HUDEP-2 (cell line): ENCODE results near the gene SGMS1.
A peak's percentile ranks its signal among the peaks of the same experiment; 100 is the strongest.
"Not testable (repeated sequence)": the region's sequence is repeated elsewhere in the genome, so short reads cannot be mapped to it uniquely, and the experiment has no call there.

Experiments used
- DNase-seq, 76 experiments: peaks; one replicate each; lab custom pipeline; 2025; ENCODE audit not compliant: unreplicated experiment in 76 of 76; lab: John Stamatoyannopoulos, UW

SGMS1 gene

DNA sequence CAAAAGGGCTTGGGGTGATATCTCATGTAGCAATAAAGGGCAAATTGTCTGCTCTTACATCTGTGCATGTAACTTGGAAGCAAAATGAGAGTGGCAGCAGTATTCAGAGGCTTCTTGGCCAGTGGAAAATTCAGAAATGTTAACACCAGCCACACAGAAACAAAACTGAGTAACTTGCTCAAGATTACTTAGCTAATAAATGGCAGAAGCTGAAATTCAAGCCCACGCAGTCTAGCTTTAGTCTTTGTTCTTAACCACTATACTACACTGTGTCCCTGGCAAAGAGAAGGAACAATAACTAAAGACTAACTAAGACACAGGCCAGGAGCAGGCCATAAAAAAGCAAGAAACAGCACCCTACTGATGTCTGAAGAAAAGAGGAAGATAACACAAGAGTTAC, 186.5 kb downstream of the SGMS1 start:
- DNase-seq = no peak

DNA sequence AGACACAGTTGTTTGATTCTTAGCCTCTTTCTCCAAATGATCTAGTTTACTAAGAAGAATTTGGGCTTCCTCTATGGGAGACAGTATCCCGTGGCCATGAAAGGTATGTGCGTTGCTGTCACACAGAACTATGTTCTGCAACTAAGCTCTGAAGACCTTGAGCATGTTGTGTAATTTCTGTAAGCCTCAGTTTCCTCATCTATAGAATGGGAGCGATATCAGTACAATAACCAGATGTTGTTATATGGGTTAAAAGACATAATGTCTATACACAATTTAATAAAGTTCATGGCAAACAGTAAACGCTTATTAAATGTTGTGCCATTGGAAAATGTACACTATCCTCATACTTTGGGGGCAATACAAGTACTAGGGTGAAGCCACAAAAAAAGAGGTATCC, 187.0 kb downstream of the SGMS1 start:
- no peak for DNase-seq

DNA sequence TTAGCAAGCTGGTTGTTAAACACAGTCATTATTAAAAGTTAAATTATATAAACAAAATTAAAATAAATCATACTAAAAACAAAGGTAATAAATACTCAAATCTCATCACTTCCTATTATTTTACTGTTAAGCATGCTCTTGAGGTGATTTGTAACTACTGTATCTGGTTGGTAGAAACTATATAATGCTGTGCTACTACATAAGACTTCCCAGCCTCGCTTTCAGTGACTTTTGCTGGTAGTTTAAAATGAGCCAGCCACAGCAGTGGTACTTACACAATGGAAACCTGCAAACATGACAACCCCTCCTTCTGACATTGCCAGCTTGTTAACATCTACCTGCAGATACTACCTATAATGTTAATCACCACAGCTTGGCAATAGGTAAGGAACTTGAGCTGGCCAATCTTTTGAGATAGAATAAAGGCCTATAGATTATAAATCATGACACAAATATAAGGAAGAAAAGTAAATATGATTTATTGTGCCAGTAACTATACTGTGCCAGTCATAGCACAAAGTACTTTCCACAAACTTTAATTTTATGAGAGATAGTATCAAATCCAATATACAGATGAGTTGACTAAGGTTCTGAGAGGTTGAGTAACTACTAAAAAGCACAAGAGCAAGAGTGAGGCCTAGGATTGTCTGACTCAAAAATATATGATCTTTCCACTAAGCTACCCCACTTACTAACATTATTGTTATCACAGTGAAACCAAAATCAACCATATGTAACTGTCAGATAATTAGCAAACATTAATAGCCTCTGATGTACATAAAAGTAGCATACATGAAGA, 191.3 kb downstream of the SGMS1 start:
- DNase-seq = no peak

DNA sequence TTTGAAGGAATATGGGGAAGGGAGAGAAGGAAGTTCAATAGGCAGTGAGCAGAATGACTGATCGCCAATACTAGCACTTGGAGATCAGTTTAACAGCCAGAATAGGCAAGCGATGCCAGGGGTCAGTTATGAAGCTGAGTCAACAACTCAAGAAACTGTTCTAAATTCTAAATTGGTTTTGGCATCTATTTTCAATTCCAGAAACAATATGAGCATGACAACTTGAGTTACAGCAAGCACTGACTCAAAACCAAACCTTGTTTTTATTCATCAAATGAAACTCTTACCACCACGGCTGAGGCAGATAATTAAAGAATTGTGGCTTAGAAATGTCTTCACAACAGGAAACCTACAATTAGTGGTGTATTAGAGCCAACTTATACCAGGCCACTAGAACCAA, 192.0 kb downstream of the SGMS1 start:
- no peak for DNase-seq

DNA sequence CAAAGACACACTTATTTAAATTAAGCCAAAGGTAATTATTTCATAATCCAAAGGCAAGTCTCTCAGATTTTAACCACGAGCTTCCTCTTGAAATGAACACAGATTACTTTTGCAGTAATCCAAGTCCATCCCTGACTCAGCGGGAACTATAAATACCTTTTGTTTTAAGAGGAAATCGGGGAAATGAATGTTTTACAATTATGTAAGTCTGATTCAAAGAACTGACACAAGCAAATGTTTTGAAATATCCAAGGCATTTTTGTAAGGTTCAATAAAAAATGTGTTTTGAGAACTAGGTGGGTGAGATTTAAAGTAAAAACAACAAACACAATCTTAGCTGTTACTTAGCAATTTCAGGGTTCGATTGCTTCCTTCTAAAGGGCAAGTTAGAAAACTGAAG, 192.6 kb downstream of the SGMS1 start:
- DNase-seq = no peak

DNA sequence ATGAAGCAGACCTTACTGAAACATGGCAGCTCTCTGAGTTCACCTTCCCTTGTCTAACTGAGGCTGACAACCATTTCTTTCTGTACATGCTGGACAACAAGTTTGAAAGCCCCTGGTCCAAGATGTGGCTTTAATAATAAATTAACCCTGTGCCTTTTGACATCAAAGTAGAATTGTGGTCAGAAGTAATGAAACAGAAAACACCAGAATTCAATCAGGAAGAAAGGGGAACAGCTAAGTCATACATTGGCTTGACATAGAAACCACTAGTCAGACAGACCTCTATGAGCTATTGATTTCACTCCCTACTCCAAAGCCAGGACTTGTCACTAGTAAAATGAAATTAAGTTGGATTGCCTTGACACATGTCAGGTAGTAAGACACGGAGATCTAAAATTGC, 197.3 kb downstream of the SGMS1 start:
- DNase-seq = no peak

DNA sequence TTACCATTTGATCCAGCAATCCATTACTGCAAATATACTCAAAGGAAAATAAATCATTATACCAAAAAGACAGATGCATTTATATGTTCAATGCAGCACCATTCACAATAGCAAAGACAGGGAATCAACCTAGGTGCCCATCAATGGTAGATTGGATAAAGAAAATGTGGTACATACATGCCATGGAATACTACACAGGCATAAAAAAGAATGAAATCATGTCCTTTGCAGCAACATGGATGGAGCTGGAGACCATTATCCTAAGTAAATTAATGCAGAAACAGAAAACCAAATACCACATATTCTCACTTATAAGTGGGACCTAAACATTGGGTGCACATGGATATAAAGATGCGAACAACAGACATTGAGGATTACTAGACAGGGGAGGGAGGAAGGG, 198.5 kb downstream of the SGMS1 start:
- DNase-seq = not testable (repeated sequence)

DNA sequence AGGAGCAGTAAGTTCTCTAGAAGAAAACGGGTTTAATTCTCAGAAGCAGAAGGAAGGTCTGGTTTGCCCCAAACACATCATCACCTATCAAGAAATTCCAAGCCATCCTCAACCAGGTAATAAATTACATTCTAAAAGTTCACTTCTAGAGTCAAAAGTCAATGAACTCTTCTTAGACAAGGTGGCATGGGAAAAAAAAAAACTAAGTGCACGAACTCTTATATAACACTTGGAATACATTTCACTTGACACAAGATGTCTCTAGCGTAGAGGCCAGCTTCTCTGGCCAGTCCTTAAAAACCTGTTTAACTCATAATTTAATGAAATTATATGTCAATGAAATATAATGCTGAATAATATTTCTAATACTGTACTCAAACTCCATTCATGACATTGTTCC, 200.3 kb downstream of the SGMS1 start:
- no peak for DNase-seq

DNA sequence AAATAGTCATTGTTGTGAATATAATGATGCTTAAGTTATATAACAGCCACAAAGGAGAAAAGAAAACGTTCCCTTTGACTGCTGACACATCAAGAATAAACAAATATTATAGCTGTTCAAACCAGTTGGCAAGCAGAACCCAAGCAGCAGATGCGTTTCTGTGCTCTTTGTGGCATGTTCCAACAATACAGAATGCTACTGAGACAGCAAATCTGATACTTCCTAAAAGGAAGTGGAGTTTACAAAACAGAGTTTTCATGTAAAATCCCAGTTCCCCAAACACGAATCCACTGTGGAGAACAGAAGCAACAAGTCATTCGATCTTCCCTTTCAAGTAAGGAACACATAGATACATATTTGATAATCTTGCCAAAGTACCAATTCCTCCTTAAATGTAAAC, 201.5 kb downstream of the SGMS1 start:
- DNase-seq = no peak

DNA sequence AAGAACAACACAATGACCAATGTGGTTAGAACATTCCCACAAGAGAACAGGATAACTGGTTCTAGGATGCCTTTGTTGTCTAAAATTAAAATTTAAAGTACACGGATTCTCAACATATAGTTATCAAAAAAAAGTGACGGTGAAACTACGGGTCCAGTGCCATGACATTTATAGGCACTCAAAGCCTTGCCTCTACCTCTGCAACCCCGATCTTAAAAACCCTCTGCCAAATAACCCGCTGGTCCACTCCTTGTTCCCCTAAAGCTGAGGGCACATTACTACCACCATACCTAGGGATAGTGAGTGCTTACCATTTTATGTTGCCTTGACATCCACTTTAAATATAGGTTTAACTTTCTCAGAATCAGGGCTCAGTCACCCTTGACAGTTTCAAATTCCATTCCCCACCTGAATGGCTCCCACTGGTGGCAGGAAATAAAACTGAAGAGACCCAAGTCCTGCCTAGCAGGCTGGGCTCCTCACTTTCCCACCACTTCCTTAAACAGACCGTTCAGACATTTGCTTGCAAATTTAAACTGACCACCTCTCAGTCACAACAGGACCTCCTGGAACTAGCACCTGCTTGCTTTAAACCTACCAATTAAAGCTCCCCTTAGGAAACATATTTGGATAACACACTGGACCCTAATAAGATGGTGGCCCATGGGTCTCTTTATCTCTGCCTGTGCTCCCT, 202.6 kb downstream of the SGMS1 start:
- peak in 37 of 76 experiments; percentile 3 to 59 (median 26) for DNase-seq

DNA sequence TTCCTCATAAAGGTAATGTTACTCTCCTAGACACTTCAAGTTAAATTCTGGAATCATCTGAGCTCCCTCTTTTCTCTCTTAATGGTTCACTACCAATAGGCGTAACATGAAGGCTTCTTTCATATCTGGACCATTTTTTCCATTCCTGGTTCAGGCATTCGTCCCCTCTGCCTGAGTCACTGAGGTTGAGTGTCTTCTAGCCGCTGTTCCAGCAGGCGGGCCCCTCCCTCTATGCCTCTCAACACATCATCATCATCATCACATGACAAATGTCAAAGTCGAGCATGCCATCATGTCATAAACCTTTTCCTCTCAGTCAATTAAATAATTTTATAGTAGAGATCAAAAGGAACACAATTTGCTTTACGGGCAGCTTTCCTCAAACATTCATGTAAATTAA, 203.6 kb downstream of the SGMS1 start:
- peak in 4 of 76 experiments; percentile 13 to 26 (median 16) for DNase-seq

DNA sequence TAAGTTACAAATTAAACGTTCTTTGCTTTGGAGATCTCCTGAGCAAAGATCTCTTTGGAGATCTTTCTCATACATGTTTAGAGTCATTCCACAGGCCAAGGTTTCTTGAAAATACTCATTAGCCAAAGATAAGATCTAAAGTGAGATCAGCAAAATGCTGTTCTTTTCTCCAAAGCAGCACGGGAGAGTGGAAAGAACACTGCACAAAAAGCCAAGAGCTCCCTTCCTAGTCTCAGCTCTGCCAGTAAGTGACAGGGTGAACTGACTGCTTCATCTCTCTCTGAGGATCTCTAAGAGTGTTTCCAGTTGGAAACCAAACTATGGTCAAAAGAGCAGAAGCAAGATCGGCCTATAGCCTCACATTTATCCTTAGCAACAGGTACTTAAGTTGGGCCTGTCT, 204.0 kb downstream of the SGMS1 start:
- peak in 4 of 76 experiments; percentile 6 to 27 (median 24) for DNase-seq

DNA sequence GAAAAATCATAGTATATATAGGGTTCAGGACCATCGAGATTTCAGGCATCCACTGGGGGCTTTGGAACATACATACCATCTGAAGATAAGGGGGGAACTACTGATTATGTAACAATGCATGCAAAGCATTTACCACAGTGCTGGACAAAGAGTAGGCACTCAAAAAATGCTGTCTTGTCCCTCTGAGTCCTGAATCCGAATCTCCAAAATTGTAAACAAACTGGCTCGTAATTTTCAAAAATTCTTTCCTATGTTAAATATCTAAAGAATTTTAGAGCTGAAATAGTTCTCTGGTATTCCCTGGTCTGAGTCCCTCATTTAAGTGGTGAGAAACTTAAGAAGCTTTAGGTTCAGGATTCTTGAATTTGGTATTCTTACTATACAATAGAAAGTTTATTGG, 204.7 kb downstream of the SGMS1 start:
- DNase-seq = no peak

DNA sequence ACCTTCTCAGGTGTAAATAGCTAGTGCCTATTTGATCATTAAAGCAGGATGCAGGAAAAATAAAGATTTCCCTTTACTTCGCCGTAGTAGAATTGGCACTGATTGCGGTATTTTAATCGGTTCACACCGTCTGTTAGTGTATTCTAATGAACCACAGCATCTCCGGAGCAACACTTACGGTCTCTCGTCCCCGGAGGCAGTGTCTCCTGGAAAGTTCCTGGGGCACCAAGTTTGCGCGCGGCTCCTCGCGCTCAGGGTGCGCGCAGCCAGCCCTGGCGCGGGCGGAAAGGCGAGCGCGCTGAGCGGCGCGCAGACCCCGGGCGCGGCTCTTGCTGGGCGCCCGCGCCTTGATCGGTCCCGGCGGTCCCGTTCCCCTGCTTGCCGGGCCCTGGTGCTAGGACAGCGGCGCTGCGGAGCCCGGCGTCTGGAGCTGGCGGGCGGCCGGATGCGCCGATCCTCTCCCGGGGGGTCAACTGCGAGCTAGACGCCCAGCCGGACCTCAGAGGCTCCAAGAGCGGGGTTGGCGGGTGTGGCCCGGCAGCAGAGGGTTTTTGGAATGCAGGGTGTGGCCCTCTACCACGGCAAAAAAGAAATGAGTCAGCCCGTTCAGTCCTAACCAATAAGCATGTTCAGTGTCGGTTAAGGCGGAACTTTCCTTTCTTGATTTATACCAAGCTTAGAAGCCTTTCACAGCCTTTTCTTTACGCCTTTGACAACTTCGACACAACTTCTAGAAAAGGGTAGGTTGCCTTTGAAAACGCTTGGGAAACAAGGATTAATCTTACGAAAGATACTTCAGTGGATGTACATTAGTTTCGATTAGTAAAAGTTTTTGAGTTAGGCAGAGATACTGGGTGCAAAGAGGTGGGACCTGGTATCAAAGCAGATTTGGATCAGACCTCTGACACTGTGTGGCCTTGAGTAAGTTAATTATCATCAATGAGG, 205.6 kb downstream of the SGMS1 start:
- DNase-seq = peak in 71 of 76 experiments; percentile 31 to 89 (median 67)

DNA sequence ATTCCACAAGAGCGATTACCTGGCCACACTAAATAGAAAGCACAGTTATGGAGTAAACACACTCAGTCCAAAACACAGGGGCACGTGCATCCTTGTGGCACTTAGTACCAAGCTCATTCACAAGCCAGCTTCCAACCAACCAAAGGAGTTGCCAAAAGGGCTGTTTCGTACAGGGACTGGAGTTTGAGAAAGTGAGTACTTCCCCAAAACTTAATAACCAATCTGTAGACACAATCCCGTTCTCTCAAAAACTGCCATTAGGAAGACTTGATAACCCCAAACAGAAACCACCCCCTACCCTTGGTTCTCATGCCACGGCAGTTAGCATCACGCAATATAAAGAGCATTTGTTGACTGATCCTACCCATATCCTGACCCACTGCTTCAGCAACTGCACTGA, 206.3 kb downstream of the SGMS1 start:
- DNase-seq = peak in 14 of 76 experiments; percentile 2 to 46 (median 18)

DNA sequence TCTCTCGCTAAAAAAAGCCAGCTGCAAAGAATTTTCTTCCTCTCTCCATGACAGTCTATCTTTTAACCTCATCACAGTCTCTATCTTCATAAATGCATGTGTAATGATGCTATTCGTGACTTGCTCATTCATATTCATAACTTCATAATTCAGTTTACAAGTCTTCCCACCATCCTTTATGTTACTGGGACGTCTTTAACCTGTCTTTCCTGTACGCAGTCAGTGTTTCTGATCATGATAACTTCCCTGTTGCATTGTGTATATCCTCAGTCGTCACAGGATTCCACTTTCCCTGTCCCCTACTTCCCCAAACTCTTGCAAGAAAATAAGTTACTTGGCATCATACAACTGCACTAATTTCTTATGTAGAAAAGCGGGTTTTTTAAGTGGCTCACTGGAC, 206.9 kb downstream of the SGMS1 start:
- DNase-seq = peak in 1 of 76 experiments; percentile 25

DNA sequence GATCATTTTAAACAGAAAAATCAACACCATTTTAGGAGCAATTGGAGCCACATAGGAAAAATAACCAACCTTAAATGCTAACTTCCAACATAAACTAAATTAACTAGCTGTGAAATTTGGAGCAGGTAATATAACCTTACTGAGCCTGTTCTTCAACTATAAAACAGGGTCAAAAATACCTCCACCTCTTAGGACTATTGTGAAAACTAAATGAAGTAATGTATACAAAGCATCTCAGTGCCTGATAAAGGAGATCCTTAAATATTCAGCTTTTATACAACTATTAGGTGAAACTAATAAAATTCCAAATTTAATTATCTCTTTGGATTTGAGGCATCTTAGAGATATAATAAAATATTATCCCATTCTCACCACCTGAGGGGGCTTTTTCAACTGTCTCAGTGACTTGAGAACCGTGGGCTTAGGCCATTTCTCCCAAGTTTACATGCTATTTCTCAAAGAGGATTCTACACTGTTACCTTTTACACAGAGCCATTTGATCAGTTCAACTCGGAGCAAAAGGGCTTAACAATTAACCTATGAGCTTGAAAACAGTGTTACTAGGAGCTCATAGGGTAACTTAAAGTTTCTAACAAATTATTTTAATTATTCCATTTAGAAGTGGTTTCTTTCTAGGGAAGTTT, 207.5 kb downstream of the SGMS1 start:
- DNase-seq = peak in 7 of 76 experiments; percentile 11 to 37 (median 20)

DNA sequence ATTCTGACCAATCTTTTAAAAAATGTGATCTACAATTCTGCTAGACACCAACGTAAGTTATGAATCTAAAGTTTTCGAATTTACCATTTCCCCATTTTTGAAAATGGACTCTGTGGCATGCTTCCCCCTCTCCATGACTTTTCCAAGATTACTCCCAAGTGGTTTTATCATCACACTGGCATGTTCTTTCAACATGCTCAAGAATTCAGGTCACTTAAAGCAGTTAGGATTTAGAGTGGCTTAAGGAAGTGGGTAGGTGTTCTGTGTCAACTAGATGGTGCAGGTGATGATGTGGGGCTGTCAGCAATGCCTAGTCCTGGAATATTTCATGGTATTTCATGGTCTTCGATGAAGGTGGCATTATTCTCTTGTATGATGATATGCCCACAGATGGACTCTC, 208.5 kb downstream of the SGMS1 start:
- DNase-seq = no peak

DNA sequence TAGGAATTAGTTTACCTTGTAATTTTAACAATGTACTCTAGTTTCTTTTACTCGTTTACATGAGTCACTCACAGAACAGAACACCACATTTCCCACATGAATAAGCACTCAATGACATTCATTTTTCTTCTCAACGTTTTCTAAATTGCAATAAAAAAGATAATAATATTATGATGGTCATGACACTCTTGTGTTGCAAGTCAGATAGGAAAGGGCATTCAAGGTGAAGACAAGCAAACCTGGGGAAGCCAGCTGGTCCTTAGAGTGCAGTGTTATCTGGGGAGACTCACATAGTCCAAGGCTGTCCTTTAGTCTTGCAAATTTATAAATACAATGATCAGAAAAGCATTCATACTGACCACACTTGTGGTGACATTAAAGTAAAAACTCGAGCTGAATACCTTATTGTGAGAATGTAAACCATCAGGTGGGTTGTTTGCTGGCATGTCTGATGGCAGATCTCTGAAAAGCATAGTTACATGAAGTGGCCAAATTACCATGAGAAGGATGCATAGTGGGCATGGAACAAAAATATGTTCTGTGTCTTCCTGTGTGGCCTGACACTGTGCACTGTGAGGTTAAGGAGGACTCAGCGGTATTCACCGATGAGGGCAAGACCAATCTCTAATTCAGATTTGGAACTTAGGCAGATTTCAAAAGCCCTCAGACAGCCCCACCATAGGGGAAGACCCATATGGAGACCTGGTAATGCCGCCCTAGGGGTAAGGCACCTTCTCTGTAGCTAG, 213.5 kb downstream of the SGMS1 start:
- DNase-seq = peak in 3 of 76 experiments; percentile 12 to 19 (median 14)
